GM12878 (cell line): ENCODE measurements around the gene CITED2. TPM values are rescaled to one million over a fixed set of nuclear protein-coding genes. Genes with fewer than 3 reads are reported as not detected.

Experiments
- ATAC-seq: fragments of 200-7000 bp; cut with Tn5 transposase; 3 replicates; pipeline ENCODE4 v1.9.1; 2020; ENCODE audit warnings: mild to moderate bottlenecking, moderate library complexity
- BruUV-seq: library from RNA; stranded (reverse); fragments of 400-500 nt; replicated peaks from 2 replicates; lab custom pipeline; 2021; lab: Mats Ljungman, UMichigan
- CTCF ChIA-PET: fragments of 300-600 bp; sonication (Branson Sonifier 250); formaldehyde crosslinking; extraction: SDS; loops from one replicate; lab custom pipeline; 2021; ENCODE audit warnings: inconsistent platforms; lab: Yijun Ruan, JAX
- POLR2A ChIA-PET: fragments of 350-600 bp; formaldehyde crosslinking; extraction: SDS; loops from one replicate; lab custom pipeline; 2021; ENCODE audit warnings: inconsistent platforms; lab: Charles Lee
- RAD21 ChIA-PET: fragments of 300-600 bp; sonication (Branson Sonifier 250); formaldehyde crosslinking; loops from one replicate; lab custom pipeline; 2023; ENCODE audit warnings: antibody characterized with exemption; ENCODE audit not compliant: unreplicated experiment; lab: Charles Lee
- SMC1A ChIA-PET: fragments of 300-600 bp; sonication (Branson Sonifier 250); formaldehyde crosslinking; loops from one replicate; lab custom pipeline; 2023; ENCODE audit not compliant: unreplicated experiment, uncharacterized antibody; lab: Charles Lee
- DNase-seq: peaks from one replicate; pipeline ENCODE4 v3.0.0-alpha.2; 2011; ENCODE audit warnings: low read depth, low spot score
- FAIRE-seq: peaks from 3 replicates; lab custom pipeline; 2011; peaks lifted over from hg19 to GRCh38; lab: Jason Lieb, UNC
- H2AFZ ChIP-seq: 2 replicates; pipeline ENCODE4 v1.6.0; 2011; ENCODE audit warnings: low read depth, low read length, control low read depth; ENCODE audit not compliant: control insufficient read depth
- H3K27ac ChIP-seq: 2 replicates; pipeline ENCODE4 v1.5.1; 2011; ENCODE audit warnings: control low read depth; ENCODE audit not compliant: control insufficient read depth, insufficient read depth
- H3K27me3 ChIP-seq, 2 experiments: replicated peaks in 1 of 2; 2 replicates each; pipeline versions ENCODE4 v1.6.0 to v1.6.1; 2011; ENCODE audit warnings: low read length in 1 of 2; ENCODE audit not compliant: control insufficient read depth in 2 of 2, insufficient read depth in 2 of 2
- H3K36me3 ChIP-seq, 2 experiments: 2 replicates each; pipeline ENCODE4 v1.5.1; 2011; ENCODE audit warnings: low read length in 1 of 2; ENCODE audit not compliant: control insufficient read depth in 2 of 2, insufficient read depth in 2 of 2
- H3K4me1 ChIP-seq: 2 replicates; pipeline ENCODE4 v1.6.1; 2011; ENCODE audit warnings: mild to moderate bottlenecking, low read length, moderate library complexity, mixed read lengths; ENCODE audit not compliant: control insufficient read depth, insufficient read depth
- H3K4me2 ChIP-seq: 2 replicates; pipeline ENCODE4 v1.6.0; 2011; ENCODE audit warnings: control low read depth; ENCODE audit not compliant: control insufficient read depth, insufficient read depth
- H3K4me3 ChIP-seq: fragments of 200-600 bp; sonication (generic); 2 replicates; pipeline ENCODE4 v1.5.1; 2016
- H3K79me2 ChIP-seq: 2 replicates; pipeline ENCODE4 v1.6.0; 2011; ENCODE audit warnings: low read length; ENCODE audit not compliant: control insufficient read depth, insufficient read depth
- H3K9ac ChIP-seq: 2 replicates; pipeline ENCODE4 v1.8.0; 2011; ENCODE audit warnings: low read length, control low read depth, mixed read lengths; ENCODE audit not compliant: control insufficient read depth, insufficient read depth
- H3K9me3 ChIP-seq: replicated peaks from 3 replicates; pipeline ENCODE4 v1.5.1; 2011; ENCODE audit warnings: mild to moderate bottlenecking, low read length; ENCODE audit not compliant: control insufficient read depth, insufficient read depth
- H4K20me1 ChIP-seq: 2 replicates; pipeline ENCODE4 v1.6.0; 2011; ENCODE audit not compliant: control insufficient read depth, insufficient read depth
- BHLHE40 ChIP-seq, 2 experiments: fragments of 450-650 bp in 1 of 2; IDR thresholded peaks; 2 replicates each; pipeline ENCODE4 v1.6.1; 2011 to 2017; ENCODE audit warnings: low read depth in 2 of 2, borderline replicate concordance in 1 of 2, improper control_type of control experiment in 1 of 2, low read length in 1 of 2, mild to moderate bottlenecking in 1 of 2
- CREM ChIP-seq: IDR thresholded peaks from 2 replicates; pipeline ENCODE4 v1.6.1; 2014; ENCODE audit warnings: antibody characterized with exemption, low read depth
- IRF4 ChIP-seq: IDR thresholded peaks from 2 replicates; pipeline ENCODE4 v1.6.1; 2011; ENCODE audit warnings: low read depth, low read length
- MTA3 ChIP-seq: IDR thresholded peaks from 2 replicates; pipeline ENCODE4 v1.6.1; 2012; ENCODE audit warnings: low read length, inconsistent platforms, borderline replicate concordance
- SREBF2 ChIP-seq: IDR thresholded peaks from 2 replicates; pipeline ENCODE4 v1.6.1; 2012; ENCODE audit warnings: mild to moderate bottlenecking, low read length
- WGBS: methylation state at CpG from one replicate; pipeline ENCODE4 v1.1.6; 2016; ENCODE audit warnings: low lambda C conversion rate; ENCODE audit not compliant: insufficient replicate concordance, insufficient coverage; ENCODE audit errors: missing lambda C conversion rate; 5-methylcytosine and 5-hydroxymethylcytosine counted together
- in situ Hi-C: fragments of 300-500 bp; cut with MboI; formaldehyde crosslinking; loops from 9 replicates; pipeline ENCODE4 v1.14.3; 2018; ENCODE audit warnings: mixed read lengths
- intact Hi-C: fragments of 100-400 bp; cut with micrococcal nuclease; formaldehyde crosslinking; loops from one replicate; pipeline ENCODE4 v1.14.2; 2022; ENCODE audit not compliant: unreplicated experiment
- polyA plus RNA-seq, 11 experiments: library from polyadenylated mRNA; depleted of rRNA in 4 of 11; unstranded in 6 of 11; stranded (reverse) in 5 of 11; fragments of >200 nt; fragmentation: Nextera tagmentation in 4 of 11; fragmentation: Illumina TruSeq in 1 of 11; extraction: Ambion mirVana in 4 of 11; extraction: Trizol in 1 of 11; gene quantifications; 1 replicate in 1 of 11; 2 replicates in 10 of 11; pipeline versions ENCODE4 v1.2.1 to v1.2.3, GENCODE V29; 2011 to 2016; ENCODE audit warnings: inconsistent platforms in 2 of 11, missing spikeins in 2 of 11, low read depth in 1 of 11
- total RNA-seq, 4 experiments: library from RNA; depleted of rRNA in 3 of 4; stranded (reverse); fragments of >200 nt in 3 of 4; fragmentation: Illumina TruSeq in 1 of 4; extraction: Trizol in 1 of 4; gene quantifications; 2 replicates each; pipeline versions ENCODE4 v1.2.1 to v1.2.3, GENCODE V29; 2013 to 2021

The CITED2 gene
- total and polyA plus RNA-seq, 10 of the 15 experiments (the other 5 are each of a cell fraction or from before 2014, with no cell fraction given) = 0.08 to 20.0 (median 7.3) TPM

DNA sequence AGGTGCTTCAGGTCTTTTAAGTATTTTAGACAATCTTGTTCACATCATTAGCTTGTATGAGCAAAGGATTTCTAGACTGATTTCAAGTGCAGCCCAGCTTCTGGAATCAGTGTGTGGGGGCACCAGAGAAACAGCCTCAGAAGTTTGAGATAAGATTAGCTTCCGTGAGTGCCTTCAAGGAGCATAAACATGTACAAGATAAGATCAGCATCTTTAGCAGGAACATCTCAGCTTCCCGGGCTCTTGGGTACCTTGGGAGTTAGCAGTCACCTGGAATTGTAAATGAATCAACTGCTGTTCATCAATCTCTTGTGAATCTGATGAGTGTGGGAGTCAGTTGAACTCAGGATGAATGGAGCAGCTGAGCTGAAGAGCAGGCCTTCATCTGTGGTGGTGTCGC, 12.0 kb upstream of the CITED2 start:
- ChIA-PET POLR2A (no interaction called here), CTCF (interaction anchor here (1.0 kb wide), 1 partner anchor 11 kb away, joined by 3 read pairs; no protein-coding TSS in a partner anchor), SMC1A (interaction anchor here (1.3 kb wide), 1 partner anchor 9 kb away, joined by 4 read pairs; no protein-coding TSS in a partner anchor), RAD21 (interaction anchor here (0.6 to 1.0 kb wide), 2 partner anchors 12 to 1336 kb away, joined by 3 read pairs; partner anchors contain the start of gene CITED2)
- 74% methylated on average over 3 of the region's 3 CpGs for WGBS
- Histone ChIP-seq H3K27ac (no peak overlapping the region), H3K36me3 (no peaks in the 10 kb centered on the region), H3K79me2 (no peaks in the 10 kb centered on the region), H2AFZ (no peak overlapping the region), H3K4me2 (no peak overlapping the region), H3K4me1 (no peaks in the 10 kb centered on the region), H3K4me3 (no peak overlapping the region), H4K20me1 (no peaks in the 10 kb centered on the region), H3K9ac (no peak overlapping the region), H3K9me3 (no peaks in the 10 kb centered on the region), H3K27me3 (no peaks in the 10 kb centered on the region)
- FAIRE-seq (no peak), DNase-seq (no peak), ATAC-seq (no peak)
- intact Hi-C loops (no loop called here), in situ Hi-C loops (no loop called here)
- no TSS peak for BruUV-seq
- no peak for TF ChIP-seq CREM
- TF ChIP-seq BHLHE40 (IDR thresholded peaks at IDR 0.05; ENCODE audit: borderline replicate concordance in 1 of 2, low read depth in 2 of 2, low read length in 1 of 2) = no peak
- no peak for TF ChIP-seq SREBF2
- no peak for TF ChIP-seq IRF4

- Histone ChIP-seq H3K4me3 (no peak overlapping the region), H2AFZ (no peak overlapping the region), H3K4me2 (no peak overlapping the region), H3K36me3 (no peaks in the 10 kb centered on the region), H3K27ac (no peak overlapping the region), H3K79me2 (no peaks in the 10 kb centered on the region), H3K9ac (no peak overlapping the region), H3K27me3 (no peaks in the 10 kb centered on the region), H4K20me1 (no peaks in the 10 kb centered on the region), H3K9me3 (no peaks in the 10 kb centered on the region), H3K4me1 (no peaks in the 10 kb centered on the region)
- in situ Hi-C loops = no loop called here
- DNase-seq (no peak), FAIRE-seq (no peak), ATAC-seq (no peak)
- RAD21 ChIA-PET = no interaction called here
- WGBS = 55% methylated on average over 6 of the region's 6 CpGs
- CTCF ChIA-PET = interaction anchor here (0.6 to 1.3 kb wide), 4 partner anchors 10 to 356 kb away, joined by 3 to 4 read pairs (median 3); no protein-coding TSS in a partner anchor
- no peak for TF ChIP-seq MTA3
- intact Hi-C loops = no loop called here
- SMC1A ChIA-PET = interaction anchor here (0.7 to 0.8 kb wide), 2 partner anchors 10 to 496 kb away, joined by 3 read pairs; no protein-coding TSS in a partner anchor
- BruUV-seq = no TSS peak
- POLR2A ChIA-PET = interaction anchor here (0.7 kb wide), 1 partner anchor 309 kb away, joined by 3 read pairs; no protein-coding TSS in a partner anchor
These were observed 6.9 kb upstream of the CITED2 start for GRCh38 chr6:139381216-139381865.
